ENCODE results near the gene UPP2.

Gene UPP2

DNA sequence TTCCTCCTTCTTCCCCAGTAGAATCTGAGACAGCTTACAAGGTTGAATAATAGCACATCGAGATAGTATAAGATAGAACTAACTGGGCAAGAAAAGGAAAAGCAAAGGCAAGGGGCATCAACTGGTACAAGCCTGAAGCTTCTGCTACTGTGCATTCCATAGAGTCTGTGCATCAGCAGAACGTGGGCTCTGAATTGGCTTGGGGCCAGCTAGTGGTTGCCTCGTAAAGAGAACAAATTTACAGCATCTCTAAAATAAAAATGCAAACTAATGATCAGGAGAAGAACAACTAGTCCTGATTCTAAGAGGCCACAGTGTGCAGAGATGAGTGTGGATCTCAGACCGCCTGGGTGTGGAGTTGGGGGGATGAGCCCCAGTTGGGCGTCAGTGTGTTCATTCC is 36.6 kb downstream of the UPP2 start:
- 87 to 88% methylated on average over 5 of the region's 5 CpGs for WGBS, 2 experiments
- no peak overlapping the region for H3K4me3 ChIP-seq (ENCODE audit: insufficient read depth, low read depth, low read length)

GRCh38 chr2:158140201-158140600 is 38.5 kb downstream of the UPP2 start:
- Histone ChIP-seq H3K4me3 (ENCODE audit: insufficient read depth, low read depth, low read length) (no peak overlapping the region), H3K27me3 (ENCODE audit: control insufficient read depth, insufficient read depth, low read length, poor library complexity, severe bottlenecking) (no peaks in the 10 kb centered on the region), H3K4me1 (ENCODE audit: control insufficient read depth, insufficient read depth, low read length) (no peaks in the 10 kb centered on the region), H3K27ac (ENCODE audit: insufficient read depth, low read depth, low read length, poor library complexity, severe bottlenecking) (no peak overlapping the region), H3K9me3 (ENCODE audit: control insufficient read depth, low read length) (no peaks in the 10 kb centered on the region), H3K36me3 (ENCODE audit: control insufficient read depth, insufficient read depth, low read length) (no peaks in the 10 kb centered on the region)
- WGBS, 2 experiments: 100% methylated on average over 1 of the region's 1 CpG

More for the DNA sequence above, 36.6 kb downstream of the UPP2 start:
- H3K27me3 ChIP-seq (ENCODE audit: control insufficient read depth, insufficient read depth, low read length, poor library complexity, severe bottlenecking): no peaks in the 10 kb centered on the region
- no peaks in the 10 kb centered on the region for H3K4me1 ChIP-seq (ENCODE audit: control insufficient read depth, insufficient read depth, low read length)
- no peaks in the 10 kb centered on the region for H3K36me3 ChIP-seq (ENCODE audit: control insufficient read depth, insufficient read depth, low read length)
- H3K27ac ChIP-seq (ENCODE audit: insufficient read depth, low read depth, low read length, poor library complexity, severe bottlenecking): no peak overlapping the region
- H3K9me3 ChIP-seq (ENCODE audit: control insufficient read depth, low read length): no peaks in the 10 kb centered on the region

GRCh38 chr2:158142165-158142564 is 40.5 kb downstream of the UPP2 start:
- no peaks in the 10 kb centered on the region for H3K4me1 ChIP-seq (ENCODE audit: control insufficient read depth, insufficient read depth, low read length)
- H3K4me3 ChIP-seq (ENCODE audit: insufficient read depth, low read depth, low read length): no peak overlapping the region
- no peaks in the 10 kb centered on the region for H3K36me3 ChIP-seq (ENCODE audit: control insufficient read depth, insufficient read depth, low read length)
- H3K27ac ChIP-seq (ENCODE audit: insufficient read depth, low read depth, low read length, poor library complexity, severe bottlenecking): no peak overlapping the region
- WGBS, 2 experiments: 86 to 92% methylated on average over 2 to 3 of the region's 3 CpGs
- no peaks in the 10 kb centered on the region for H3K9me3 ChIP-seq (ENCODE audit: control insufficient read depth, low read length)
- no peaks in the 10 kb centered on the region for H3K27me3 ChIP-seq (ENCODE audit: control insufficient read depth, insufficient read depth, low read length, poor library complexity, severe bottlenecking)

GRCh38 chr2:158142568-158143332 is 41.1 kb downstream of the UPP2 start:
- no peaks in the 10 kb centered on the region for H3K9me3 ChIP-seq (ENCODE audit: control insufficient read depth, low read length)
- H3K4me3 ChIP-seq (ENCODE audit: insufficient read depth, low read depth, low read length): no peak overlapping the region
- no peaks in the 10 kb centered on the region for H3K36me3 ChIP-seq (ENCODE audit: control insufficient read depth, insufficient read depth, low read length)
- no peak overlapping the region for H3K27ac ChIP-seq (ENCODE audit: insufficient read depth, low read depth, low read length, poor library complexity, severe bottlenecking)
- no peaks in the 10 kb centered on the region for H3K4me1 ChIP-seq (ENCODE audit: control insufficient read depth, insufficient read depth, low read length)
- no peaks in the 10 kb centered on the region for H3K27me3 ChIP-seq (ENCODE audit: control insufficient read depth, insufficient read depth, low read length, poor library complexity, severe bottlenecking)
- WGBS, 2 experiments: 90 to 93% methylated on average over 6 of the region's 6 CpGs

DNA sequence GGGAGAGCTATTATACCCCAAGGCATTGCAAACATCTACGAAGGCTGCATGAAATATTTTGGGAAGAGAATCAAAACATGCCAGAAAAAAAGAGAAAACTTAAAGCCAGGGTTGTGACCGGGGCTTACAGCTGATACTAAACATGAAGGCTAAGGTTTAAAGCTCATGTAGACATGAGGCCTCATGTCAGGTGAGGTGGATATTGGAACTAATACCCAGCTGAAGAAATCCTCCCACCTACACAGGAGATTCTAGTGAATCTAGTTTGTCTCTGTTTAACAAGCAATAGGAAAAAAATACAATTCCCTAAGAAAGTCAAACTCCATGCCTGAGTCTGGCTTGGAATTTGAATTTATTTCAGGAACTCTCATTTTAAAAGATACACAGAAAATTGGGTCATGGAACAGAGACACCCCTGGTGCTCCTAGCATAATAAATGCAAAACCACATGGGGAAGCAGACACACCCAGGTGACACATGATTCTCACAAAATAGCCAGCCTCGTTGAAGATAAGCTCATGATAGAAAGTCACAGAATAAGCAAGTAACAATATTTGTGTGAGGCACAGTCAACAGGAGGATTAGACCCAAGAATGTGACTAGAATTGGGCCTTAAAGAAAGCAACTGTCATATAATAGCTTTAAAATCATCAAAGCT is 42.2 kb downstream of the UPP2 start:
- H3K27ac ChIP-seq (ENCODE audit: insufficient read depth, low read depth, low read length, poor library complexity, severe bottlenecking): no peak overlapping the region
- no peaks in the 10 kb centered on the region for H3K36me3 ChIP-seq (ENCODE audit: control insufficient read depth, insufficient read depth, low read length)
- 88 to 93% methylated on average over 3 of the region's 3 CpGs for WGBS, 2 experiments
- H3K4me1 ChIP-seq (ENCODE audit: control insufficient read depth, insufficient read depth, low read length): no peaks in the 10 kb centered on the region
- H3K9me3 ChIP-seq (ENCODE audit: control insufficient read depth, low read length): no peaks in the 10 kb centered on the region
- H3K4me3 ChIP-seq (ENCODE audit: insufficient read depth, low read depth, low read length): no peak overlapping the region
- H3K27me3 ChIP-seq (ENCODE audit: control insufficient read depth, insufficient read depth, low read length, poor library complexity, severe bottlenecking): no peaks in the 10 kb centered on the region

DNA sequence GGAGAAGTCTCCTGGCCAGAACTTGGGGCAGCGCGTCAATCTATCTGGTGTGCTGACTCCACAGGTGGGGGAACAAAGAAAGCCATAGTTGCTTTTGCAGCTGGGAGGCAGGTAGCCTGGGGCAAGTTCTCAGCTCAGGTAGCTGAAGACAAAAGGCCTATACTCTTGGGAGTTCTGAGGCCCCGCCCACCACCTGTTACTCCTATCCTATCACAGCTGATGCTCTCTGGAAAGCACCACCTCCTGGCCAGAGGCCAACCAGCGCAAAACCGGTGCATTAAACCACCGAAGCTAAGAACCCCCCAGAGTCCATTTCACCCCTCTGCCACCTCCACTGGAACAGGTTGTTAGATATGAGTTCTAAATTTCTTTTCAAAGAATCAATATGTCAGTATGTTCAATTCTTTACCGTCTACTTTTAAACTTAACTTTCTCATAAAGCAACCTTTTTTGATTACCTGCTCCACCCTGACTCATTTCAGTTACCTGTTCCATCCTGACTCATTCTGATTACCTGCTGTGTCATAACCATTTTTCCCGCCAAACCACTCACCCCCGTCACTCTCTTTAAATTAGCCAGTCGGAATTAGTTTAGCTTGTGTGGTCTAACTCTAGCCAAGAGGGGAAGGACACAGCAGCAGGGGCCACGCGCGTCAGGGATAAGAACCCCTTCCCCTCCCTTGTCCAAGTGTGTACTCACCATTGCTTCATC is 43.4 kb downstream of the UPP2 start:
- Histone ChIP-seq H3K27ac (ENCODE audit: insufficient read depth, low read depth, low read length, poor library complexity, severe bottlenecking) (no peak overlapping the region), H3K36me3 (ENCODE audit: control insufficient read depth, insufficient read depth, low read length) (no peaks in the 10 kb centered on the region), H3K9me3 (ENCODE audit: control insufficient read depth, low read length) (no peaks in the 10 kb centered on the region), H3K27me3 (ENCODE audit: control insufficient read depth, insufficient read depth, low read length, poor library complexity, severe bottlenecking) (no peaks in the 10 kb centered on the region), H3K4me3 (ENCODE audit: insufficient read depth, low read depth, low read length) (no peak overlapping the region), H3K4me1 (ENCODE audit: control insufficient read depth, insufficient read depth, low read length) (no peaks in the 10 kb centered on the region)
- WGBS, 2 experiments: 94 to 95% methylated on average over 11 to 13 of the region's 13 CpGs

DNA sequence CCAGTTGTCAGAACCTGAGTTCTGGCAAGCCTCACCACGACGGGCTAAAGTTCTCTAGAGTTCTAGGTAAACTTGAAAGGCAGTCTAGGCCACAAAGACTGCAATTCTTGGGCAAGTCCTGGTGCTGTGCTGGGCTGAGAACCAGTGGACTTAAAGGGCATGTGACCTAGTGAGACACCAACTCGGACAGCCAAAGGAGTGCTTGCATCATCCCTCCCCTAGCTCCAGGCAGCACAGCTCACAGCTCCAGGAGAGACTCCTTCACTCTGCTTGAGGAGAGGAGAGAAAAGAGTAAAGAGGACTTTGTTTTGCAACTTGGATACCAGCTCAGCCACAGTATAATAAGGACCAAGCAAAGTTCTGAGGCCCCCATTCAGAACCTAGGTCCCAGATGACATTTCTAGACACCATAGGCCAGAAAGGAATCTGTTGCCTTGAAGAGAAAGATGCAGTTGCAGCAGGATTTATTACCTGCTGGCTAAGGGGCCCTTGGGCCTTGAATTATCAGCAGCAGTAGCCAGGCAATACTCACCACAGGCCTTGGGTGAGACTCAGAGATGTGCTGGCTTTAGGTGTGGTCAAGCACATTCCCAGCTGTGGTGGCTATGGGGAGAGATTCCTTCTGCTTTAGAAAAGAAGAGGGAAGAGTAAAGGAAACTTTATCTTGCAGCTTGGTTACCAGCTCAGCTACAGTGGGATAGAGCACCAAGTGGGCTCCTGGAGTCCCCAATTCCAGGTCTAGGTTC is 51.8 kb downstream of the UPP2 start:
- WGBS, 2 experiments: 89 to 92% methylated on average over 3 of the region's 3 CpGs
- Histone ChIP-seq H3K4me1 (ENCODE audit: control insufficient read depth, insufficient read depth, low read length) (no peaks in the 10 kb centered on the region), H3K4me3 (ENCODE audit: insufficient read depth, low read depth, low read length) (no peak overlapping the region), H3K27me3 (ENCODE audit: control insufficient read depth, insufficient read depth, low read length, poor library complexity, severe bottlenecking) (no peaks in the 10 kb centered on the region), H3K9me3 (ENCODE audit: control insufficient read depth, low read length) (no peaks in the 10 kb centered on the region), H3K36me3 (ENCODE audit: control insufficient read depth, insufficient read depth, low read length) (no peaks in the 10 kb centered on the region), H3K27ac (ENCODE audit: insufficient read depth, low read depth, low read length, poor library complexity, severe bottlenecking) (no peak overlapping the region)

DNA sequence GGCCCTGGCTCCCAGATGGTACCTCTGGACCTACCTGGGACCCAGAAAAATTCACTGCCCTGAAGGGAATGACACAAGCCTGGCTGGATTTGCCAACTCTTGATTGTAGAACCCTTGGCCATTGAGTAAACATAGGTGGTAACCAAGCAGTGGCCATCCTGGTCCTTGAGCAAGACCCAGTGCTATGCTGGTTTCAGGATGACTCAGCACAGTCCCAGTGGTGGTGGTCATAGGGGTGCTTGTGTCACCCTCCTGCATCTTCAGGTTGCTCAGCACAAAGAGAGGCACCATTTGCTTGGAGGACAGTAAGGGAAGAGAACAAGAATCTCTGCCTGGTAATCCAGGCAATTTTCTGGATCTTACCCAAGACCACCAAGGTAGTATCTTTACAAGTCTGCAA is 52.9 kb downstream of the UPP2 start:
- Histone ChIP-seq H3K9me3 (ENCODE audit: control insufficient read depth, low read length) (no peaks in the 10 kb centered on the region), H3K27me3 (ENCODE audit: control insufficient read depth, insufficient read depth, low read length, poor library complexity, severe bottlenecking) (no peaks in the 10 kb centered on the region), H3K27ac (ENCODE audit: insufficient read depth, low read depth, low read length, poor library complexity, severe bottlenecking) (no peak overlapping the region), H3K4me3 (ENCODE audit: insufficient read depth, low read depth, low read length) (no peak overlapping the region), H3K4me1 (ENCODE audit: control insufficient read depth, insufficient read depth, low read length) (no peaks in the 10 kb centered on the region), H3K36me3 (ENCODE audit: control insufficient read depth, insufficient read depth, low read length) (no peaks in the 10 kb centered on the region)

DNA sequence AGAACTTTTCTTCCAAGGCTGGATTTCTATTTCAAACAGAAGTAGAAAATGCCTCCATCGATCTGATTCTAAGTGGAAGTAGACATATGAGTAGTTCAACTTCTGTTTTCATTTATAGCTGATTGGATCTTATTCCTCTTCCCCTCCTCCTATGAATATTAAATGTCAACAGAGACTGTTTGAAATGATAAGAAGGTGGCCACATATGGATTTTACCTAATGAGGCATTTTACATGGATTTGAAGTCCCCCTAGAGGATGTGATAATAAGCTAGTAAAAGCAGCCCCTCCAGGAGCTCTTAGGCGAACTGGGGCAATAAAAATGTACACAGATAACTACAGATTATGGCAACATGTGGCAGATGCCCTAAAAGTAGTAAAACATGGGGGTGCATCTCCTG is 71.0 kb downstream of the UPP2 start:
- no peak overlapping the region for H3K27ac ChIP-seq (ENCODE audit: insufficient read depth, low read depth, low read length, poor library complexity, severe bottlenecking)
- no peaks in the 10 kb centered on the region for H3K36me3 ChIP-seq (ENCODE audit: control insufficient read depth, insufficient read depth, low read length)
- H3K9me3 ChIP-seq (ENCODE audit: control insufficient read depth, low read length): no peaks in the 10 kb centered on the region
- no peaks in the 10 kb centered on the region for H3K27me3 ChIP-seq (ENCODE audit: control insufficient read depth, insufficient read depth, low read length, poor library complexity, severe bottlenecking)
- H3K4me1 ChIP-seq (ENCODE audit: control insufficient read depth, insufficient read depth, low read length): no peaks in the 10 kb centered on the region
- H3K4me3 ChIP-seq (ENCODE audit: insufficient read depth, low read depth, low read length): no peak overlapping the region
- 43 to 70% methylated on average over 1 to 2 of the region's 2 CpGs for WGBS, 2 experiments

DNA sequence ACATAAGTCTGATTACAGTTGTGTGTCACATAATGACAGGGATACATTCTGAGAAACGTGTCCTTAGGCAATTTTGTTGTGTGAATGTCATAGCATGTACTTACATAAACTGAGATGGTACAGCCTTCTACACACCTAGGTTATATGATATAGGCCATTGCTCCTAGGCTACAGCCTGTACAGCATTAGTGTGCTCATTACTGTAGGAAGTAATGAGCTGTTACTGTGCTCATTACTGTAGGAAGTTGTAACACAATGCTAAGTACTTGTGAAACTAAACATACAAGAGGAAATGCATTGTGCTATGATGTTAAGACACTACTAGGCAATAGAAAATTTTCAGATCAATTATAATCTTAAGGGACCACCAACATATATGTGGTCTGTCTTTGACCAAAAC is 72.8 kb downstream of the UPP2 start:
- WGBS, 2 experiments: 85 to 86% methylated on average over 1 of the region's 1 CpG
- Histone ChIP-seq H3K4me3 (ENCODE audit: insufficient read depth, low read depth, low read length) (no peak overlapping the region), H3K9me3 (ENCODE audit: control insufficient read depth, low read length) (no peaks in the 10 kb centered on the region), H3K27me3 (ENCODE audit: control insufficient read depth, insufficient read depth, low read length, poor library complexity, severe bottlenecking) (no peaks in the 10 kb centered on the region), H3K27ac (ENCODE audit: insufficient read depth, low read depth, low read length, poor library complexity, severe bottlenecking) (no peak overlapping the region), H3K36me3 (ENCODE audit: control insufficient read depth, insufficient read depth, low read length) (no peaks in the 10 kb centered on the region), H3K4me1 (ENCODE audit: control insufficient read depth, insufficient read depth, low read length) (no peaks in the 10 kb centered on the region)
